MM.1S (cell line): ENCODE results near the gene ELAC2.

Experiments used
- DNase-seq: peaks from one replicate; pipeline ENCODE4 v3.0.0-alpha.2; 2015
- H2AFZ ChIP-seq: fragments of 300-600 bp; sonication (generic); 2 replicates; pipeline ENCODE4 v1.6.0; 2016; ENCODE audit warnings: antibody characterized with exemption, low read length
- H3F3A ChIP-seq: fragments of 300-600 bp; sonication (generic); 2 replicates; pipeline ENCODE4 v1.6.1; 2016; ENCODE audit warnings: mild to moderate bottlenecking, antibody characterized with exemption, low read length, moderate library complexity, mixed read lengths; ENCODE audit not compliant: insufficient read depth
- H3K27ac ChIP-seq: fragments of 300-600 bp; sonication (generic); 2 replicates; pipeline ENCODE4 v1.5.1; 2016; ENCODE audit warnings: mild to moderate bottlenecking, low read length
- H3K27me3 ChIP-seq: fragments of 300-600 bp; sonication (generic); replicated peaks from 2 replicates; pipeline ENCODE4 v1.6.0; 2016; ENCODE audit warnings: low read length; ENCODE audit not compliant: insufficient read depth
- H3K36me3 ChIP-seq: fragments of 300-600 bp; sonication (generic); replicated peaks from 2 replicates; pipeline ENCODE4 v1.6.1; 2016; ENCODE audit warnings: mild to moderate bottlenecking, low read length, mixed read lengths; ENCODE audit not compliant: insufficient read depth
- H3K4me1 ChIP-seq: fragments of 300-600 bp; sonication (generic); 2 replicates; pipeline ENCODE4 v1.6.1; 2016; ENCODE audit warnings: low read length, mixed read lengths
- H3K4me2 ChIP-seq: fragments of 300-600 bp; sonication (generic); 2 replicates; pipeline ENCODE4 v1.6.0; 2016; ENCODE audit warnings: low read depth, low read length
- H3K4me3 ChIP-seq: fragments of 300-600 bp; sonication (generic); 2 replicates; pipeline ENCODE4 v1.5.1; 2016; ENCODE audit warnings: low read length, mixed read lengths
- H3K79me2 ChIP-seq: fragments of 300-600 bp; sonication (generic); 2 replicates; pipeline ENCODE4 v1.6.1; 2016; ENCODE audit warnings: mixed run types, low read length, mixed read lengths
- H3K9ac ChIP-seq: fragments of 300-600 bp; sonication (generic); 2 replicates; pipeline ENCODE4 v1.6.1; 2016; ENCODE audit warnings: low read length, mixed read lengths
- H3K9me2 ChIP-seq: fragments of 300-600 bp; sonication (generic); replicated peaks from 2 replicates; pipeline ENCODE4 v1.6.1; 2016; ENCODE audit warnings: mild to moderate bottlenecking, low read length, mixed read lengths; ENCODE audit not compliant: insufficient read depth
- H3K9me3 ChIP-seq: fragments of 300-600 bp; sonication (generic); replicated peaks from 2 replicates; pipeline ENCODE4 v1.6.1; 2016; ENCODE audit warnings: mild to moderate bottlenecking, low read length, mixed read lengths; ENCODE audit not compliant: insufficient read depth
- H4K20me1 ChIP-seq: fragments of 300-600 bp; sonication (generic); 2 replicates; pipeline ENCODE4 v1.6.1; 2016; ENCODE audit warnings: mild to moderate bottlenecking, low read length, moderate library complexity, mixed read lengths; ENCODE audit not compliant: insufficient read depth
- EZH2 ChIP-seq: fragments of 300-600 bp; sonication (generic); optimal IDR thresholded peaks from 2 replicates; pipeline ENCODE3; 2017; ENCODE audit warnings: low read depth, mild to moderate bottlenecking, antibody characterized with exemption, low read length, mixed read lengths
- EZH2phosphoT487 ChIP-seq: fragments of 300-600 bp; sonication (generic); IDR thresholded peaks from 2 replicates; pipeline ENCODE4 v1.6.1; 2018; ENCODE audit warnings: antibody characterized with exemption, low read length
- TF ChIP-seq, protein P1 (sequence below): fragments of 300-600 bp; sonication (generic); IDR thresholded peaks from 2 replicates; pipeline ENCODE4 v1.5.1; 2016; ENCODE audit warnings: antibody characterized with exemption, low read length, mixed read lengths

ELAC2 gene

DNA sequence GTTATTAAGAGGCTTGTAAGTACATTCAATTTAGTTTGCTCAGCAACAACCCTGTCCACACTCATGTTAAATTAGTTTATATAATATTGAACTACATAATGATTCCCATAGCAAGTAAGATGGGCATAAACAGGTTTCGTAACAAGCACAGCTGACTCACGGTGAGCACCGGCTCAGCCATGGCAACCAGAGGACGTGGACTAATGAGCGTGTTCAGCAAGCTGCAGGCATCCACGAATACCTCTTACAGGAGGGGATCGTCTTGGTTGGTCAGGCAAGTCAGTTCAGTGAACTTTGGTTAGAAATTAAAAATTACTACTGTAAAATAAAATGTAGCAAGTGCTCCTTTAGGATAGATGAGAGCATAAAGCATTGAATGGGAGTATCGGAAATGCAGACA, 58.4 kb downstream of the ELAC2 start:
- no peak for DNase-seq

DNA sequence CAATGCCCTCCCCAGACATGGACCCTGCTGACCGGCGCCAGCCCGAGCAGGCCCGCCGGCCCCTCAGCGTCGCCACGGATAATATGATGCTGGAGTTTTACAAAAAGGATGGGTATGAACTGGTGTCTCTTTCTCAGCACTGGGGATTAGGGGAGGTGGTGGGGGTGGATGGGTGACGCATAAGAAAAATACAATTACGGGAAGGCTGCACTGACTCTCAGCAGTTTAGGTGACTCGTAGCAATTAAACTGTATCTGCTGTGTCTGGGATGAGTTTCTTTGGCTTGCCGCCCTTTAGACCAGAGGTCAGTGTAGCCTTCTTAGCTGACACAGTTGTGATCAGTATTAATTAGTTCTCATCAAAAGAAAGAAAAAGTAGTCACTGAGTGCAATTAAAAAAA, 59.0 kb downstream of the ELAC2 start:
- no peak overlapping the region for H3K4me3 ChIP-seq
- no peak overlapping the region for H3K27ac ChIP-seq
- no peak for DNase-seq
- H3F3A ChIP-seq, result no peaks in the 10 kb centered on the region
- H3K36me3 ChIP-seq, result no peaks in the 10 kb centered on the region
- no peaks in the 10 kb centered on the region for H3K9me2 ChIP-seq
- H3K4me2 ChIP-seq, result no peak overlapping the region
- H3K9me3 ChIP-seq, result no peaks in the 10 kb centered on the region
- H4K20me1 ChIP-seq, result no peaks in the 10 kb centered on the region
- H3K4me1 ChIP-seq, result no peaks in the 10 kb centered on the region
- TF ChIP-seq EZH2phosphoT487 (no peak), EZH2 (no peak)
- TF ChIP-seq, protein P1, sequence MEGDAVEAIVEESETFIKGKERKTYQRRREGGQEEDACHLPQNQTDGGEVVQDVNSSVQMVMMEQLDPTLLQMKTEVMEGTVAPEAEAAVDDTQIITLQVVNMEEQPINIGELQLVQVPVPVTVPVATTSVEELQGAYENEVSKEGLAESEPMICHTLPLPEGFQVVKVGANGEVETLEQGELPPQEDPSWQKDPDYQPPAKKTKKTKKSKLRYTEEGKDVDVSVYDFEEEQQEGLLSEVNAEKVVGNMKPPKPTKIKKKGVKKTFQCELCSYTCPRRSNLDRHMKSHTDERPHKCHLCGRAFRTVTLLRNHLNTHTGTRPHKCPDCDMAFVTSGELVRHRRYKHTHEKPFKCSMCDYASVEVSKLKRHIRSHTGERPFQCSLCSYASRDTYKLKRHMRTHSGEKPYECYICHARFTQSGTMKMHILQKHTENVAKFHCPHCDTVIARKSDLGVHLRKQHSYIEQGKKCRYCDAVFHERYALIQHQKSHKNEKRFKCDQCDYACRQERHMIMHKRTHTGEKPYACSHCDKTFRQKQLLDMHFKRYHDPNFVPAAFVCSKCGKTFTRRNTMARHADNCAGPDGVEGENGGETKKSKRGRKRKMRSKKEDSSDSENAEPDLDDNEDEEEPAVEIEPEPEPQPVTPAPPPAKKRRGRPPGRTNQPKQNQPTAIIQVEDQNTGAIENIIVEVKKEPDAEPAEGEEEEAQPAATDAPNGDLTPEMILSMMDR, result no peak
- H3K79me2 ChIP-seq, result no peaks in the 10 kb centered on the region
- H3K27me3 ChIP-seq, result no peaks in the 10 kb centered on the region
- H3K9ac ChIP-seq, result no peak overlapping the region
- H2AFZ ChIP-seq, result no peak overlapping the region

More for the DNA sequence above, 58.4 kb downstream of the ELAC2 start:
- TF ChIP-seq EZH2 (no peak), EZH2phosphoT487 (no peak)
- TF ChIP-seq, protein P1, result no peak
- Histone ChIP-seq H3K4me1 (no peaks in the 10 kb centered on the region), H3K36me3 (no peaks in the 10 kb centered on the region), H3K9ac (no peak overlapping the region), H3K4me2 (no peak overlapping the region), H3F3A (no peaks in the 10 kb centered on the region), H3K4me3 (no peak overlapping the region), H4K20me1 (no peaks in the 10 kb centered on the region), H3K27me3 (no peaks in the 10 kb centered on the region), H2AFZ (no peak overlapping the region), H3K9me3 (no peaks in the 10 kb centered on the region), H3K27ac (no peak overlapping the region), H3K9me2 (no peaks in the 10 kb centered on the region), H3K79me2 (no peaks in the 10 kb centered on the region)

DNA sequence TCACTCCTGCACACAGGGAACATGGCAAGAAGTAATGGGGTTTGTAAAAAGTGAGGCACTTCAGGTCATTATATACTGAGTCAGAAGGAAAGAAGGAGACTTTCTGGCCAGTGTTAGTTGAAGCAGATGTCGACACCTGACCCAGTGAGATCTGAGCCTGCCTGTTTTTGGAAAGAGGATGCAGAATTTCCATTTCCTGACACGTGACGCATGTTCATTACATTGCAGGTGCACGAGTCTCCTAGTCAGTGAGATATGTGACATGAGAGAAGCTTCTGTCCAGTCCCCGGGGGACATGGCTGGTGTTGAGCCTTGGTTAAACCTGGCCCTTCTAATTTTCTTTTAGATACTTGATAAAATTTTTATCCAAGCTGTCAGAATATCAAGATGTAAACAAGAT, 62.3 kb downstream of the ELAC2 start:
- H2AFZ ChIP-seq, result no peak overlapping the region
- no peaks in the 10 kb centered on the region for H4K20me1 ChIP-seq
- H3K36me3 ChIP-seq, result no peaks in the 10 kb centered on the region
- no peaks in the 10 kb centered on the region for H3K4me1 ChIP-seq
- H3F3A ChIP-seq, result no peaks in the 10 kb centered on the region
- no peak overlapping the region for H3K4me2 ChIP-seq
- no peak overlapping the region for H3K4me3 ChIP-seq
- DNase-seq, result no peak
- H3K79me2 ChIP-seq, result no peaks in the 10 kb centered on the region
- no peak for TF ChIP-seq EZH2
- TF ChIP-seq, protein P1, result no peak
- no peak for TF ChIP-seq EZH2phosphoT487
- no peak overlapping the region for H3K27ac ChIP-seq
- H3K9me3 ChIP-seq, result no peaks in the 10 kb centered on the region
- no peaks in the 10 kb centered on the region for H3K27me3 ChIP-seq
- no peaks in the 10 kb centered on the region for H3K9me2 ChIP-seq
- H3K9ac ChIP-seq, result no peak overlapping the region

DNA sequence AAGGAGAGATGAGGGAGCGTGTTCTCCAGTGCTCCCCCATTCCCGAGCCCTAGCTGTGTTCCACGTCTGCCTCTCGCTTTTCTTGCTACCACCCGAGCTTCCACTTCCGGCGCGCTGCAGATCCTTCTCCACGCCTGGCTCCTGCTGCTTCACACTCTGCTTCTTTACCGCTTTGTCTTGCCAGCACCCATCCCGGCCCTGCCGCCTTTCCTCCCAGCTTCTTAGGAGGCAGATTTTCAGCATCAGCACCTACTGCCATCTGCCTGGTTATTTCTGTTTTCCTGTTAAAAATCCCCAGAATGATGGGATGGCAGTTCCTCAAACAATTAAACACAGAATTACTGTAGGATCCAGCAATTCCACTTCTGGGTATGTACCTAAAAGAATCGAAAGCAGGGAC, 64.7 kb downstream of the ELAC2 start:
- Histone ChIP-seq H3K36me3 (no peaks in the 10 kb centered on the region), H3K4me3 (no peak overlapping the region), H2AFZ (no peak overlapping the region), H3K4me2 (no peak overlapping the region), H3K9ac (no peak overlapping the region), H3K27ac (no peak overlapping the region), H3K9me2 (no peaks in the 10 kb centered on the region), H3K9me3 (no peaks in the 10 kb centered on the region), H4K20me1 (no peaks in the 10 kb centered on the region), H3F3A (no peaks in the 10 kb centered on the region), H3K4me1 (no peaks in the 10 kb centered on the region), H3K79me2 (no peaks in the 10 kb centered on the region), H3K27me3 (no peaks in the 10 kb centered on the region)
- TF ChIP-seq, protein P1, result no peak
- no peak for TF ChIP-seq EZH2
- no peak for TF ChIP-seq EZH2phosphoT487
- DNase-seq, result no peak
